SH-SY5Y (cell line): ENCODE data around the gene USP50.

ENCODE experiments used
- GATA2 ChIP-seq: IDR thresholded peaks from 2 replicates; pipeline ENCODE4 v1.6.1; 2011; ENCODE audit warnings: mild to moderate bottlenecking, low read depth, low read length
- GATA3 ChIP-seq: IDR thresholded peaks from 2 replicates; pipeline ENCODE4 v1.6.1; 2011; ENCODE audit warnings: low read depth, mild to moderate bottlenecking, low read length, moderate library complexity

USP50 gene

GRCh38 chr15:50531163-50531562 is 15.3 kb downstream of the USP50 start:
- no peak for TF ChIP-seq GATA2
- no peak for TF ChIP-seq GATA3

GRCh38 chr15:50523851-50524251 is 22.6 kb downstream of the USP50 start:
- no peak for TF ChIP-seq GATA2
- TF ChIP-seq GATA3 = no peak

GRCh38 chr15:50519740-50520425 is 26.6 kb downstream of the USP50 start:
- TF ChIP-seq GATA2 (no peak), GATA3 (no peak)

- no peak for TF ChIP-seq GATA3
- no peak for TF ChIP-seq GATA2
Measured at GRCh38 chr15:50513001-50513400, 33.5 kb downstream of the USP50 start.

GRCh38 chr15:50506121-50506520 is 40.3 kb downstream of the USP50 start:
- no peak for TF ChIP-seq GATA3
- TF ChIP-seq GATA2 = no peak

- TF ChIP-seq GATA3 (no peak), GATA2 (no peak)
Measured at GRCh38 chr15:50503144-50503543, 43.3 kb downstream of the USP50 start.

- TF ChIP-seq GATA3 (no peak), GATA2 (no peak)
Measured at GRCh38 chr15:50501815-50502214, 44.7 kb downstream of the USP50 start.

- TF ChIP-seq GATA2 (no peak), GATA3 (no peak)
Measured at GRCh38 chr15:50500352-50500751, 46.1 kb downstream of the USP50 start.

GRCh38 chr15:50496692-50497091 is 49.8 kb downstream of the USP50 start:
- TF ChIP-seq GATA3 (no peak), GATA2 (no peak)

GRCh38 chr15:50493625-50494024 is 52.8 kb downstream of the USP50 start:
- TF ChIP-seq GATA2 = no peak

GRCh38 chr15:50487287-50487686 is 59.2 kb downstream of the USP50 start:
- TF ChIP-seq GATA3 = no peak
- TF ChIP-seq GATA2 = no peak

- TF ChIP-seq GATA3 = no peak
- TF ChIP-seq GATA2 = no peak
Measured at GRCh38 chr15:50485389-50485788, 61.1 kb downstream of the USP50 start.

GRCh38 chr15:50484781-50485180 is 61.7 kb downstream of the USP50 start:
- TF ChIP-seq GATA3 (no peak), GATA2 (no peak)

GRCh38 chr15:50476143-50476542 is 70.3 kb downstream of the USP50 start:
- TF ChIP-seq GATA2 = no peak
- no peak for TF ChIP-seq GATA3

GRCh38 chr15:50471072-50471471 is 75.4 kb downstream of the USP50 start:
- TF ChIP-seq GATA3 (no peak), GATA2 (no peak)
